Stomach (tissue), 9 donors: Measurements from ENCODE around the gene PRKCZ. TPM values are rescaled to one million over a fixed set of nuclear protein-coding genes. Genes with fewer than 3 reads are reported as not detected.
A peak's percentile ranks its signal among the peaks of the same experiment; 100 is the strongest.

ENCODE experiments used
- DNase-seq, 2 donors: peaks; one replicate each; pipeline versions ENCODE4 v3.0.0 to v3.0.0-alpha.2; 2013 to 2019
- H3K27ac ChIP-seq, 5 donors: fragments of 200-600 bp in 4 of 5; sonication (generic) in 4 of 5; one replicate each; pipeline ENCODE4 v1.5.1; 2013 to 2019; ENCODE audit warnings: mild to moderate bottlenecking in 1 of 5, moderate library complexity in 1 of 5
- H3K27me3 ChIP-seq, 3 donors: fragments of 200-600 bp; sonication (generic); one replicate each; pipeline ENCODE4 v1.5.1; 2017 to 2019; ENCODE audit warnings: mixed run types in 1 of 3
- H3K36me3 ChIP-seq, 4 donors: fragments of 200-600 bp; sonication (generic); 1 replicate in 3 of 4; 2 replicates in 1 of 4; pipeline ENCODE4 v1.5.1; 2016 to 2019
- H3K4me1 ChIP-seq, 4 donors: fragments of 200-600 bp; sonication (generic); one replicate each; pipeline ENCODE4 v1.5.1; 2016 to 2019
- H3K4me3 ChIP-seq, 4 donors: fragments of 200-600 bp; sonication (generic) in 3 of 4; one replicate each; pipeline ENCODE4 v1.5.1; 2016 to 2019; ENCODE audit warnings: mild to moderate bottlenecking in 1 of 4
- H3K9me3 ChIP-seq, 4 donors: fragments of 200-600 bp; sonication (generic); one replicate each; pipeline ENCODE4 v1.5.1; 2016 to 2019
- CTCF ChIP-seq, 7 experiments: fragments of 450-650 bp in 4 of 7; fragments of 200-600 bp in 3 of 7; sonication (generic) in 3 of 7; IDR thresholded peaks; one replicate each; pipeline ENCODE4 v1.5.1; 2016 to 2019; ENCODE audit warnings: antibody characterized with exemption in 7 of 7, control low read depth in 2 of 7, mild to moderate bottlenecking in 1 of 7
- EP300 ChIP-seq: sonication (generic); formaldehyde crosslinking; IDR thresholded peaks from one replicate; pipeline ENCODE4 v1.6.1; 2017; ENCODE audit warnings: antibody characterized with exemption
- POLR2A ChIP-seq, 4 donors: fragments of 450-650 bp; IDR thresholded peaks; one replicate each; pipeline ENCODE4 v1.6.1; 2016; ENCODE audit warnings: antibody characterized with exemption in 4 of 4, control low read depth in 2 of 4, mild to moderate bottlenecking in 1 of 4, moderate library complexity in 1 of 4
- POLR2AphosphoS5 ChIP-seq, 3 donors: sonication (generic); formaldehyde crosslinking; IDR thresholded peaks; one replicate each; pipeline ENCODE4 v1.6.1; 2016; ENCODE audit warnings: antibody characterized with exemption in 3 of 3
- WGBS, 5 donors: extraction: QIAGEN DNeasy Blood & Tissue Kit in 3 of 5; methylation state at CpG; one replicate each; pipeline versions ENCODE4 v1.1.5 to v1.1.7; 2013 to 2018; 5-methylcytosine and 5-hydroxymethylcytosine counted together
- intact Hi-C: fragments of 100-400 bp; cut with DNase I; formaldehyde crosslinking; loops from one replicate; pipeline ENCODE4 v1.15.1; 2023; ENCODE audit warnings: low total_unique reads
- polyA plus RNA-seq, 3 donors: library from polyadenylated mRNA; stranded (reverse); fragments of 200-250 nt; gene quantifications; one replicate each; pipeline ENCODE4 v1.2.3, GENCODE V29; 2013
- total RNA-seq, 5 donors: library from RNA; depleted of rRNA; stranded (reverse); fragments of >200 nt; gene quantifications; one replicate each; pipeline versions ENCODE4 v1.1.0 to v1.2.3, GENCODE V29; 2014 to 2016
- donor health status: healthy with polysubstance abuse.
- donor health status: Bipolar disorder and iron deficiency.
- donor health status: healthy.

PRKCZ gene
- total and polyA plus RNA-seq, 8 donors: 11.1 to 55.8 (median 25.5) TPM

GRCh38 chr1:2215909-2216766 lies 165.9 kb downstream of the PRKCZ start:
- H3K9me3 ChIP-seq: no peaks in the 10 kb centered on the region
- H3K36me3 ChIP-seq: no peaks in the 10 kb centered on the region
- TF ChIP-seq CTCF (IDR thresholded peaks at IDR 0.05): no peak
- TF ChIP-seq POLR2AphosphoS5 (IDR thresholded peaks at IDR 0.05): no peak
- no peak for TF ChIP-seq EP300
- no peaks in the 10 kb centered on the region for H3K27me3 ChIP-seq
- no peak overlapping the region for H3K4me3 ChIP-seq
- 85 to 92% (median 88%) methylated on average over 18 to 25 of the region's 25 CpGs for WGBS, 5 donors
- H3K27ac ChIP-seq: no peak overlapping the region
- peak in 1 of 2 donors; percentile 13 for DNase-seq
- H3K4me1 ChIP-seq: peaks cover 32 to 40% (median 36%) of the 10 kb centered on the region in 4 donors
- intact Hi-C loops: no loop called here

DNA sequence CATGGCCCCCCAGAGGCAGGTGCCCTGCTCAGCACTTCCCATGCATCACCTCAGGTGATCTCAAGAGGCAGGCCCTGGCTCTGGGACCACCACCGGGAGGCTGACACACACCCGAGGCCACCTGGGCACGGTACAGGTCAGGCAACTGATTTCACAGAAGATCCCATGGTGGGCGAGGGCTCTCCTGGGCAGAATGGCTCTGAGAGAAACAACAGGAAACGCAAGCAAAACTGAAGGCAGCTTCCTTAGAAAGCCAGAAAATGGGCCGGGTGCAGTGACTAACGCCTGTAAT lies 166.5 kb downstream of the PRKCZ start:
- Histone ChIP-seq H3K4me3 (no peak overlapping the region), H3K4me1 (peaks cover 32 to 39% (median 36%) of the 10 kb centered on the region in 4 donors), H3K27ac (no peak overlapping the region), H3K36me3 (no peaks in the 10 kb centered on the region), H3K27me3 (no peaks in the 10 kb centered on the region), H3K9me3 (no peaks in the 10 kb centered on the region)
- TF ChIP-seq CTCF (IDR thresholded peaks at IDR 0.05): no peak
- TF ChIP-seq EP300: no peak
- intact Hi-C loops: no loop called here
- whole genome bisulfite sequencing, 5 donors: 68 to 87% (median 74%) methylated on average over 7 of the region's 7 CpGs
- DNase-seq: peak in 1 of 2 donors; percentile 6

GRCh38 chr1:2221271-2221670 lies 171.1 kb downstream of the PRKCZ start:
- Histone ChIP-seq H3K27me3 (no peaks in the 10 kb centered on the region), H3K4me1 (peaks cover 0 to 5% (median under 1%) of the 10 kb centered on the region in 4 donors), H3K4me3 (no peak overlapping the region), H3K9me3 (no peaks in the 10 kb centered on the region), H3K36me3 (no peaks in the 10 kb centered on the region), H3K27ac (no peak overlapping the region)
- 70 to 85% (median 82%) methylated on average over 3 of the region's 3 CpGs for WGBS, 5 donors
- DNase-seq: no peak
- TF ChIP-seq EP300 (no peak), POLR2A (IDR thresholded peaks at IDR 0.05) (no peak), CTCF (IDR thresholded peaks at IDR 0.05) (no peak), POLR2AphosphoS5 (IDR thresholded peaks at IDR 0.05) (no peak)
- intact Hi-C loops: no loop called here

GRCh38 chr1:2224170-2224584 lies 174.0 kb downstream of the PRKCZ start:
- 74 to 90% (median 86%) methylated on average over 7 of the region's 7 CpGs for WGBS, 5 donors
- TF ChIP-seq POLR2A (IDR thresholded peaks at IDR 0.05) (no peak), CTCF (IDR thresholded peaks at IDR 0.05) (no peak), EP300 (no peak), POLR2AphosphoS5 (IDR thresholded peaks at IDR 0.05) (no peak)
- Histone ChIP-seq H3K4me3 (no peak overlapping the region), H3K36me3 (no peaks in the 10 kb centered on the region), H3K9me3 (no peaks in the 10 kb centered on the region), H3K4me1 (peaks cover 6 to 13% (median 8%) of the 10 kb centered on the region in 4 donors), H3K27me3 (peaks cover 0 to 4% (median 0%) of the 10 kb centered on the region in 3 donors), H3K27ac (no peak overlapping the region)
- DNase-seq: no peak
- intact Hi-C loops: no loop called here
